Measurements from ENCODE around the gene ALG14. TPM values are rescaled to one million over a fixed set of nuclear protein-coding genes. Genes with fewer than 3 reads are reported as not detected.

Gene ALG14
- total RNA-seq, 1 donor from 2014 or later, result 4.6 TPM

GRCh38 chr1:94981575-94981973, 91.2 kb downstream of the ALG14 start:
- intact Hi-C loops (cut with DNase I), result no loop called here
- H3K4me3 ChIP-seq, result no peak overlapping the region
- DNase-seq (no peak), ATAC-seq (no peak)
- H3K9me3 ChIP-seq, result no peaks in the 10 kb centered on the region
- no peak for TF ChIP-seq CTCF (IDR thresholded peaks at IDR 0.05)
- no peaks in the 10 kb centered on the region for H3K27me3 ChIP-seq (ENCODE audit: low read depth)
- peaks cover 7% of the 10 kb centered on the region for H3K4me1 ChIP-seq
- peak overlapping the region; percentile 18 for H3K27ac ChIP-seq
- H3K36me3 ChIP-seq, result no peaks in the 10 kb centered on the region

GRCh38 chr1:94980582-94981574, 91.9 kb downstream of the ALG14 start:
- H3K27me3 ChIP-seq (ENCODE audit: low read depth), result no peaks in the 10 kb centered on the region
- intact Hi-C loops (cut with DNase I), result no loop called here
- peak overlapping the region; percentile 66 for H3K27ac ChIP-seq
- H3K4me1 ChIP-seq, result peaks cover 7% of the 10 kb centered on the region
- TF ChIP-seq CTCF (IDR thresholded peaks at IDR 0.05), result no peak
- DNase-seq (no peak), ATAC-seq (no peak)
- H3K9me3 ChIP-seq, result no peaks in the 10 kb centered on the region
- no peaks in the 10 kb centered on the region for H3K36me3 ChIP-seq
- H3K4me3 ChIP-seq, result no peak overlapping the region

GRCh38 chr1:94979656-94980581, 92.8 kb downstream of the ALG14 start:
- H3K9me3 ChIP-seq, result no peaks in the 10 kb centered on the region
- peak overlapping the region; percentile 66 for H3K27ac ChIP-seq
- no peak for TF ChIP-seq CTCF (IDR thresholded peaks at IDR 0.05)
- intact Hi-C loops (cut with DNase I), result no loop called here
- DNase-seq (no peak), ATAC-seq (no peak)
- no peak overlapping the region for H3K4me3 ChIP-seq
- H3K36me3 ChIP-seq, result no peaks in the 10 kb centered on the region
- H3K27me3 ChIP-seq (ENCODE audit: low read depth), result no peaks in the 10 kb centered on the region
- peaks cover 7% of the 10 kb centered on the region for H3K4me1 ChIP-seq

- no peaks in the 10 kb centered on the region for H3K27me3 ChIP-seq (ENCODE audit: low read depth)
- ATAC-seq (no peak), DNase-seq (no peak)
- H3K4me1 ChIP-seq, result peaks cover 7% of the 10 kb centered on the region
- TF ChIP-seq CTCF (IDR thresholded peaks at IDR 0.05), result no peak
- H3K27ac ChIP-seq, result peak overlapping the region; percentile 50
- intact Hi-C loops (cut with DNase I), result no loop called here
- no peak overlapping the region for H3K4me3 ChIP-seq
- no peaks in the 10 kb centered on the region for H3K9me3 ChIP-seq
- no peaks in the 10 kb centered on the region for H3K36me3 ChIP-seq
Measured at GRCh38 chr1:94979131-94979530, 93.6 kb downstream of the ALG14 start.

- no peaks in the 10 kb centered on the region for H3K27me3 ChIP-seq (ENCODE audit: low read depth)
- H3K27ac ChIP-seq, result no peak overlapping the region
- H3K4me1 ChIP-seq, result peaks cover 7% of the 10 kb centered on the region
- intact Hi-C loops (cut with DNase I), result no loop called here
- DNase-seq (no peak), ATAC-seq (no peak)
- H3K9me3 ChIP-seq, result no peaks in the 10 kb centered on the region
- no peak for TF ChIP-seq CTCF (IDR thresholded peaks at IDR 0.05)
- H3K4me3 ChIP-seq, result no peak overlapping the region
- no peaks in the 10 kb centered on the region for H3K36me3 ChIP-seq
Measured at GRCh38 chr1:94978401-94978800, 94.3 kb downstream of the ALG14 start.
